ENCODE data around the gene FOXQ1. TPM values are rescaled to one million over a fixed set of nuclear protein-coding genes. Genes with fewer than 3 reads are reported as not detected.

Gene FOXQ1
- total RNA-seq, 1 donor from 2014 or later: 7.5 TPM

GRCh38 chr6:1279065-1279464, 32.8 kb upstream of the FOXQ1 start:
- H3K4me1 ChIP-seq: no peaks in the 10 kb centered on the region
- no peak overlapping the region for H3K4me3 ChIP-seq
- no peak for TF ChIP-seq CTCF (IDR thresholded peaks at IDR 0.05)
- ATAC-seq: no peak
- DNase-seq: no peak
- H3K27me3 ChIP-seq (ENCODE audit: low read depth): no peaks in the 10 kb centered on the region
- intact Hi-C loops (cut with DNase I): no loop called here
- no peaks in the 10 kb centered on the region for H3K36me3 ChIP-seq
- H3K27ac ChIP-seq: no peak overlapping the region
- H3K9me3 ChIP-seq: no peaks in the 10 kb centered on the region

GRCh38 chr6:1280666-1281300, 31.1 kb upstream of the FOXQ1 start:
- Histone ChIP-seq H3K4me3 (no peak overlapping the region), H3K27me3 (ENCODE audit: low read depth) (no peaks in the 10 kb centered on the region), H3K27ac (no peak overlapping the region), H3K9me3 (no peaks in the 10 kb centered on the region), H3K36me3 (no peaks in the 10 kb centered on the region), H3K4me1 (peaks cover 11% of the 10 kb centered on the region)
- DNase-seq (no peak), ATAC-seq (no peak)
- TF ChIP-seq CTCF (IDR thresholded peaks at IDR 0.05): no peak
- intact Hi-C loops (cut with DNase I): no loop called here

- TF ChIP-seq CTCF (IDR thresholded peaks at IDR 0.05): no peak
- Histone ChIP-seq H3K9me3 (no peaks in the 10 kb centered on the region), H3K27me3 (ENCODE audit: low read depth) (no peaks in the 10 kb centered on the region), H3K4me3 (no peak overlapping the region), H3K4me1 (peaks cover 19% of the 10 kb centered on the region), H3K36me3 (no peaks in the 10 kb centered on the region), H3K27ac (no peak overlapping the region)
- ATAC-seq: no peak
- no peak for DNase-seq
- intact Hi-C loops (cut with DNase I): no loop called here
Observed at GRCh38 chr6:1281746-1282145, 30.2 kb upstream of the FOXQ1 start.

- no peak for TF ChIP-seq CTCF (IDR thresholded peaks at IDR 0.05)
- no peak overlapping the region for H3K4me3 ChIP-seq
- ATAC-seq (no peak), DNase-seq (no peak)
- H3K27me3 ChIP-seq (ENCODE audit: low read depth): no peaks in the 10 kb centered on the region
- peaks cover 21% of the 10 kb centered on the region for H3K4me1 ChIP-seq
- no peaks in the 10 kb centered on the region for H3K36me3 ChIP-seq
- intact Hi-C loops (cut with DNase I): no loop called here
- no peaks in the 10 kb centered on the region for H3K9me3 ChIP-seq
- H3K27ac ChIP-seq: no peak overlapping the region
Observed at GRCh38 chr6:1283501-1283900, 28.4 kb upstream of the FOXQ1 start.

- Histone ChIP-seq H3K27me3 (ENCODE audit: low read depth) (no peaks in the 10 kb centered on the region), H3K4me3 (no peak overlapping the region), H3K4me1 (peaks cover 25% of the 10 kb centered on the region), H3K36me3 (no peaks in the 10 kb centered on the region), H3K9me3 (no peaks in the 10 kb centered on the region), H3K27ac (no peak overlapping the region)
- ATAC-seq: no peak
- intact Hi-C loops (cut with DNase I): no loop called here
- no peak for TF ChIP-seq CTCF (IDR thresholded peaks at IDR 0.05)
- DNase-seq: no peak
Observed at GRCh38 chr6:1285556-1285955, 26.3 kb upstream of the FOXQ1 start.

Data from lower lobe of right lung (tissue), 2 donors.